Measurements from ENCODE around the gene NXPH4. TPM values are rescaled to one million over a fixed set of nuclear protein-coding genes. Genes with fewer than 3 reads are reported as not detected.

The NXPH4 gene
- total and polyA plus RNA-seq, 12 donors, result 0.06 to 3.7 (median 0.46) TPM; not detected in 3

GRCh38 chr12:57231276-57232021 is 14.9 kb downstream of the NXPH4 start:
- Histone ChIP-seq H3K36me3 (replicated peaks in 1 of 2) (peaks cover 0 to 30% of the 10 kb centered on the region in 2 donors), H3K4me3 (no peak overlapping the region), H3K9me3 (replicated peaks in 1 of 3) (no peaks in the 10 kb centered on the region), H3K27ac (no peak overlapping the region), H3K4me1 (replicated peaks in 1 of 2) (peaks cover 9 to 12% of the 10 kb centered on the region in 2 donors), H3K27me3 (peaks cover 11% of the 10 kb centered on the region)
- 93 to 99% (median 94%) methylated on average over 6 to 13 of the region's 13 CpGs for WGBS, 4 donors
- no peak for TF ChIP-seq POLR2A (IDR thresholded peaks at IDR 0.05)
- TF ChIP-seq CTCF (IDR thresholded peaks at IDR 0.05), result no peak
- no peak for DNase-seq
- intact Hi-C loops (cut with DNase I), result no loop called here

GRCh38 chr12:57232156-57232756 is 15.7 kb downstream of the NXPH4 start:
- H3K9me3 ChIP-seq (replicated peaks in 1 of 3), result no peaks in the 10 kb centered on the region
- H3K27me3 ChIP-seq, result peaks cover 3% of the 10 kb centered on the region
- no peak overlapping the region for H3K27ac ChIP-seq
- no peak overlapping the region for H3K4me3 ChIP-seq
- peaks cover 9 to 12% of the 10 kb centered on the region in 2 donors for H3K4me1 ChIP-seq (replicated peaks in 1 of 2)
- TF ChIP-seq POLR2A (IDR thresholded peaks at IDR 0.05), result no peak
- no peak for TF ChIP-seq CTCF (IDR thresholded peaks at IDR 0.05)
- peaks cover 0 to 30% of the 10 kb centered on the region in 2 donors for H3K36me3 ChIP-seq (replicated peaks in 1 of 2)
- intact Hi-C loops (cut with DNase I), result no loop called here
- DNase-seq, result no peak
- 87 to 96% (median 92%) methylated on average over 13 to 19 of the region's 19 CpGs for WGBS, 4 donors

GRCh38 chr12:57233357-57234232 is 17.0 kb downstream of the NXPH4 start:
- H3K27me3 ChIP-seq, result peaks cover 13% of the 10 kb centered on the region
- TF ChIP-seq POLR2A (IDR thresholded peaks at IDR 0.05) (no peak), CTCF (IDR thresholded peaks at IDR 0.05) (no peak)
- no peak for DNase-seq
- peak overlapping the region in 1 of 5 donors; percentile 0 for H3K27ac ChIP-seq
- intact Hi-C loops (cut with DNase I), result no loop called here
- no peaks in the 10 kb centered on the region for H3K9me3 ChIP-seq (replicated peaks in 1 of 3)
- WGBS, 4 donors, result 81 to 91% (median 89%) methylated on average over 7 to 15 of the region's 15 CpGs
- H3K4me1 ChIP-seq (replicated peaks in 1 of 2), result peaks cover 9 to 21% of the 10 kb centered on the region in 2 donors
- H3K36me3 ChIP-seq (replicated peaks in 1 of 2), result peaks cover 0 to 30% of the 10 kb centered on the region in 2 donors
- H3K4me3 ChIP-seq, result no peak overlapping the region

- 77 to 93% (median 88%) methylated on average over 2 to 3 of the region's 3 CpGs for WGBS, 4 donors
- Histone ChIP-seq H3K36me3 (replicated peaks in 1 of 2) (peaks cover 0 to 30% of the 10 kb centered on the region in 2 donors), H3K27ac (peak overlapping the region in 2 of 5 donors; percentile 0 to 56), H3K27me3 (peaks cover 13% of the 10 kb centered on the region), H3K4me1 (replicated peaks in 1 of 2) (peaks cover 9 to 25% of the 10 kb centered on the region in 2 donors), H3K4me3 (no peak overlapping the region), H3K9me3 (replicated peaks in 1 of 3) (no peaks in the 10 kb centered on the region)
- no peak for DNase-seq
- TF ChIP-seq POLR2A (IDR thresholded peaks at IDR 0.05) (no peak), CTCF (IDR thresholded peaks at IDR 0.05) (no peak)
- intact Hi-C loops (cut with DNase I), result no loop called here
These were observed 17.6 kb downstream of the NXPH4 start for GRCh38 chr12:57234233-57234570.

Data from adrenal gland (tissue), 12 donors.